ENCODE measurements around the gene SPG7. TPM values are rescaled to one million over a fixed set of nuclear protein-coding genes. Genes with fewer than 3 reads are reported as not detected.
A peak's percentile ranks its signal among the peaks of the same experiment; 100 is the strongest.
"Not testable (repeated sequence)": the region's sequence is repeated elsewhere in the genome, so short reads cannot be mapped to it uniquely, and the experiment has no call there.

SPG7 gene
- total RNA-seq, 1 donor from 2014 or later: 108 TPM

DNA sequence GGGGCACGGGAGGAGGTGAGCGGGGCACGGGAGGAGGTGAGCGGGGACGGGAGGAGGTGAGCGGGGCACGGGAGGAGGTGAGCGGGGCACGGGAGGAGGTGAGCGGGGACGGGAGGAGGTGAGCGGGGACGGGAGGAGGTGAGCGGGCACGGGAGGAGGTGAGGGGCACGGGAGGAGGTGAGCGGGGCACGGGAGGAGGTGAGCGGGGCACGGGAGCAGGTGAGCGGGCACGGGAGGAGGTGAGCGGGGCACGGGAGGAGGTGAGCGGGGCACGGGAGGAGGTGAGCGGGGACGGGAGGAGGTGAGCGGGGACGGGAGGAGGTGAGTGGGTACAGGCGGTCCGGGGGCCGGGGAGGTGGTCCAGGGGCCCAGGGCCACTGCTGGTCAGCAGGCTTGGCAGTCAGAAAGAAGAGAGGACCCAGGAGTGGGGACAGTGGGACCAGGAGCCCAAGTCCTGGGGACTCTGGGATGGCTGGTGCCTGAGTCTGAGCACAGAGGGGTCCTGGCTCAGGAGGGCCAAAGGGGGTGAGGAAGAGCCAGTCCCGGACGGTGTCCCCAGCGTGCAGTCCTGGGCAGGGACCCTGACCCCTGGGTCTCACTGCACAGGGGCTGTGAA, 62.9 kb downstream of the SPG7 start:
- ATAC-seq; intact Hi-C loops (cut with micrococcal nuclease); DNase-seq: not testable (repeated sequence)

GRCh38 chr16:89571636-89572035, 63.4 kb downstream of the SPG7 start:
- no peak for DNase-seq
- no peak for ATAC-seq
- intact Hi-C loops (cut with micrococcal nuclease): no loop called here

DNA sequence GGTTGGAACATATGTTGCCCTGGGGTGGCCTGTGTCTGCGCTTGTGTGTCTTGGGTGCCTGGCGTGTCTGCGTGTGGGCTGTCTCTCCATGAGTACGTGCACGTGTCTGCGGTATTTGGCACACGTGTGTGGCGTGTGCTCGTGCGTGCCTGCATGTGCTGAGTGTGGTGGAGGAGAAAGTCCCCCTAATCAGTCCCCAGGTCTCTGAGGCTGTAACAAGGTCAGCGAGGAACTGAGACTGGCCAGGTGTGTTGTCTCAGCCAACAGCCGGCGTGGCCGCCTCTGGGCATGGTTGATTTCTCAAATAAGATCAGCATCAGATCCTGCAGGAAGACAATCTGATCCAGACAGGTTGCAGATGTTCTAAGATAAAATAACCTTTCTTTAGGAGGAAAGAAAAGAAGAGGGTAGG, 63.9 kb downstream of the SPG7 start:
- intact Hi-C loops (cut with micrococcal nuclease): no loop called here
- ATAC-seq: no peak
- no peak for DNase-seq

- ATAC-seq: no peak
- intact Hi-C loops (cut with micrococcal nuclease): no loop called here
Observed at GRCh38 chr16:89572485-89573205, 64.4 kb downstream of the SPG7 start.

DNA sequence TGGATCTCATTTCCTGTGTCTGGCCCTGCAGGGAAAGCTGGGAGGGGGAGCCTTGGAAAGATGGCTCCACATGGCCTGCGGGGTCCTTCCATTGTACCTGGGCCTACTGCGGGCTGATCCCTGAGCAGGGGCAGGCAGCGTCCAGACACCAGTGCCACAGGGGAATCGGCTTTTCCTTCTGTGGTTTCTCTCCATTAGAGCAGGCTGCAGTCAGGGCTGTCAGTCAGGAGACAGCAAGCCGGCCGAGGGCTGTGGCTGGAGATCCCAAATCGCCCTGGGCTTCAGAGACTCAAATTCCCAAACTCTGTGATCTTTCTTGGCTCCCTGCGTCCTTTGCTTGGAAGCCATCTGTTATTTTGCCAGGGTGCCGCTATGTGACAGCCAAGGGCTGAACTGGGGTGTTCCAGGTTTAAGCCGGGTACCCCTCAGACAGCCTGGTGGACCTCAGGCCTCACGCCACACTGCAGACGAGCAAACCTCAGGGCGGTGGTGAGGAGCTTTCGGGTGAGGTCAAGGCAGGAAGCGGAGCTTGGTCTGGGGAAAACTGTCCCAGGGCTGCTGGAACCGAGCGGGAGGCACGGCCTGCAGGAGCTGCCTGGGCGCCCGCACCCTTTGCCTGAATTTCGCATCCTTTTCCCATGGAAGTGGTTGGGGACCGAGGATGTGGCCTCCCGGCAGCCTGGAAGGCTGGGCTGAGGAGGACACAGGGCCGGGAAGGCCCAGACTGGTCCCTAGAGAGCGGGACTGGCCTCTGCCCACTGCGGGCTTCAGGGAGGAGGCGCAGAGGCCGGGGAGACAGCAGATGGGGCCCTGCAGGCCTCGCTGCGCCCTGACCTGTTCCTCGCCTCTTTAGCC, 65.8 kb downstream of the SPG7 start:
- ATAC-seq (no peak), DNase-seq (no peak)
- intact Hi-C loops (cut with micrococcal nuclease): no loop called here

More at GRCh38 chr16:89572485-89573205, 64.4 kb downstream of the SPG7 start:
- no peak for DNase-seq

DNA sequence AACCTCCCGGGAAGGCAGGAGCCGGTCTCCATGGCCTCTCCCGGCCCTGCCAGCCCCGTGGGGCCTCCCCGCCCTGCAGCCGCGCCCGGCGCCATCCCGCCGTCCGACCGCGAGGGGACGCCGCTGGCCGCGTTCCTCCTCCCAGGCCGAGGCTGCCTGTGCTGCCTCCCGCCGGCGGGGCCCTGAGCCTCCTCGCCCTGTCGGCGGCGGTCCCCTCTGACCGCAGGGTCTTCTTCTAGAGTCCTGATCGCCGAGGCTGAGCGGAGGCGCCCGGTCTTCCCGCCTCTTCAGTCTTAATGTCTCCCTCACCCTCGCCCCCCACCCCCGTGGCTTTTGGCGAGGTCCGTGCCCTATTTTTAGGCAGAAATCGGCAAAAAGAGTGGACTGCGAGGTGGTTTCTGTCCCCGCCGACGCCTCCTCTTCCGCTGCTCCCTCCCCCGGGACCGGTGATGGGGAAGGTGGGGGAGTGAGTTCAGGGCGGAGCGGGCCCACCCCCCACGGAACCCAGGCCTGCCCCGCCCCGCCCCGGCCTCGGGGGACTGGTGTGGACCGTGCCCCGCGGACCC, 66.6 kb downstream of the SPG7 start:
- DNase-seq: peak; percentile 63
- ATAC-seq: peak; percentile 73
- intact Hi-C loops (cut with micrococcal nuclease): no loop called here

GRCh38 chr16:89575247-89576152, 67.3 kb downstream of the SPG7 start, which contains the start of gene CPNE7:
TSS of gene CPNE7 (plus strand) at chr16:89575758. CDS start at chr16:89575898, 140 bp downstream.
- DNase-seq: no peak
- intact Hi-C loops (cut with micrococcal nuclease): no loop called here
- ATAC-seq: peak; percentile 21

DNA sequence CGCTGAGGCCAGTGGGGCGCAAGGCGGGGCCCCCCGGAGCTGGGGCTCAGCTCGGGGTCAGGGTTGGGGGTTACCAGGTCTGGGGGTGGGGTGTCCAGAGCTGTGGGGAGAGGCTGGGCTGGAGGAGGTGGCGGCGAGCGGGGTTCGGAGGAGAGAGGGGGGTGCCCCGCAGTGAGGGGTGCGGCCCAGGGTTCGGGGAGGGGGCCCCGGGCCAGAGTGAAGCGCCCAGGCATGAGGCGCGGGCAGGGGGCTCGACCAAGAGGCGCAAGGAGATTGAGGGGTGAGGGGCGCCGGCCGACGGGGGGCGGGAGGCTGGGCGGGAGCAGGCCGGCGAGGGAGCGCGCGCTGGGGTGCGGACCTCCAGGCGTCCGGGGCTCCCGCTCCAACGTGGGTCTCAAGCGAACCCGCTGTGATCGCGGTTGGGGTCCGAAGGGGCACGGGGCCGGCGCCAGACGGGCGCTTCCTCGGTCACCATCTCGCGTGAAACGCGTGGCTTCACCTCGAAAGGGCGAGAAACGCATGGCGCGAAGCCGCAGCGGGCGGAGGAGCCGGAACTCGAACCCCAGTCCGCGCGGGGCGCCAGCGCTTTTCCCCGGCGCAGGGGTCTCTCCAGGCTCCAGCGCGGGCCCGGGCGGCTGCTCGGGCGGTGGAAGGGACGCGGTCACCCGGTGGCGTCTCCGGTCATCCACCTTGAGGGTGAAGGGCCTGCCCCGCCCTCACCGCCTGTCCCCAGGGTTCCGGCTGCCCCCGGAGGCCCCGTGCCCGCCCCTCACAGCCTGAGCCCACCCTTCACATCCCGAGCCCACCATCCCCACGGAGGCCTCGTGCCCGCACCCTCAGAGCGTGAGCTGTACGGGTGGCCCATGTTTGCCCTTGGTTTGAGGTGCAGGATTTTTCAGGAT, 68.2 kb downstream of the SPG7 start:
- DNase-seq (no peak), ATAC-seq (no peak)
- intact Hi-C loops (cut with micrococcal nuclease): no loop called here

DNA sequence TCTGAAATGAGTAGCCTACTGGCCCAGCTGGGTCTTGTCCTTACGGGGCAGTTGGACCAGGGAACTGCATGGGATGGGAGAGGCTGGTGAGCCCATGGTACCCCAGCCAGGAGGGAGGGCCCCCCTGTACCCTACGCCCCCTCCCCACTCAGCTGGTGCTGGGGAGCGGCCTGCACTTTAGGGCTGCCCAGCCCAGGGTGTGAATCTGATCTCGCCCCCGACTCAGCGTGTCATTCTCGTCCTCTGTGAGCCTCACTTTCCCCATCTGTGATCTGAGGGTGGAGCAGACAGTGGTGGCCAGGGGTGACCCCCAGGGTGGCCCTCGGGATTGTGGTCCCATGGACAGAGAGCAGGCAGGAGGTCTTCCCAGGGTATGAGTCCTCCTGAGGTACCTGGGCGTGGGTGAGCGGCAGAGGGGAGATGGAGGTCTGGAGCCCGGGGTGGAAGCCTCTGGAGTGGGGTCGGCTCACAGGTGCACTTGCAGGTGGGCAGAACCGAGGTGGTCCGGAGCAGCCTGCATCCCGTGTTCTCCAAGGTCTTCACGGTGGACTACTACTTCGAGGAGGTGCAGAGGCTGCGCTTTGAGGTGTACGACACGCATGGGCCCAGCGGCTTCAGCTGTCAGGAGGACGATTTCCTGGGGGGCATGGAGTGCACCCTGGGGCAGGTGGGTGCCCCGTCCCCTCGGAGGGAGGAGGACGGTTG, 69.0 kb downstream of the SPG7 start:
- intact Hi-C loops (cut with micrococcal nuclease): no loop called here
- DNase-seq (no peak), ATAC-seq (no peak)

GRCh38 chr16:89579351-89579750, 71.1 kb downstream of the SPG7 start:
- DNase-seq (no peak), ATAC-seq (no peak)
- intact Hi-C loops (cut with micrococcal nuclease): no loop called here

DNA sequence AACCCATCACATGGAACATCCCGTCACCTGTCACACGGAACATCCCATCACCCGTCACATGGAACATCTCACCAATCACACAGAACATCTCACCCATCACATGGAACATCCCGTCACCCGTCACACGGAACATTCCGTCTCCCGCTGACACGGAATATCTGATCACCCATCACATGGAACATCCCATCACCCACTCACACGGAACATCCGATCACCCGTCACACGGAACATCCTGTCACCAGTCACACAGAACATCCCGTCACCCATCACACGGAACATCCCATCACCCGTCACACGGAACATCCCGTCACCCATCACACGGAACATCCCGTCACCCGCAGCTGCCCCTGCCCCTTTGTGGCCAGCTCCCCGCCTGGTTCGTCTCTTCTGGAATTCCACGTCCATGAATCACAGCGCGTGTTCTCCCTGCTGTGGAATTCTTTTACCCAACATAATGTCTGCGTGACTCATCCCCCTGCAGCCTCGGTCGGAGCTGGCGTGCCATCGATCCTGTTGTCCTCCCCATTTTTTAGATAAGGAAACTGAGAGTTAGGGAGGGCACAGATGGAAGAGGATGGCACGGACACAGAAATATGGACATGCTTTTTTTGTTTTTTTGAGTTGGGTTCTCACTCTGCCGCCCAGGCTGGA, 73.0 kb downstream of the SPG7 start:
- DNase-seq (no peak), ATAC-seq (no peak)
- intact Hi-C loops (cut with micrococcal nuclease): no loop called here

DNA sequence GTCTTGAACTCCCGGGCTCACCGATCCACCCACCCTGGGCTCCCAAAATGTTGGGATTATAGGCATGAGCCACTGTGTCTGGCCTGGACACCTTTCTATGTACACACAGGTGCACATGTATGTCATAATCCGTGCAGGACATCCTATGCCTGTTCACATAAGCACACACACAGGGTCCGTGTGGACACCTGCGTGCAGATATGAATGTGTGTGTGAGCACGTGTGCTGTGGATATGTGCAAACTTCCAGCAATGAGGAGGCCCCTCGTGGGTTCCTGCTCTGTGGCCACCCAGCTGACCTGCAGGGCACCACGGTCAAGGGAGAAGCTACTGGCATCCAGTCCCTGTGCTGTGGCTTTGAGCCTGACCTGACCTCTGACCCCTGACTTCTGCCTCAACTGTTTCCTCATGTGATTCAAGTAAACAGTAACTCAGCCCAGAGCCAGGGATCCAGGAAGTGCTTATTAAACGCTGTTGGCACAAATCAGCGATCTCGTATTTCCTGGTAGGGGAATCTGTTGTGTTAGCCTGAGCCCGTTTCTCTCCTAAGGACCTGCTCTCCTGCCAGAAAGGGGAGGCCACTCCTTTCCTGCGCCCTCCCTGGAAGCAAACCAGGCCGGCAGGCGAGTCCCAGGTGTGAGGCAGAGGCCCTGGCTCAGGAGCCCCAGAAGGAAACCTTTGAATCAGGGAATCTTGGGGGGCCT, 73.8 kb downstream of the SPG7 start:
- DNase-seq: no peak
- ATAC-seq: no peak
- intact Hi-C loops (cut with micrococcal nuclease): no loop called here

- ATAC-seq (no peak), DNase-seq (no peak)
Observed at GRCh38 chr16:89582614-89583196, 74.5 kb downstream of the SPG7 start.

GRCh38 chr16:89583197-89583894, 75.1 kb downstream of the SPG7 start:
- DNase-seq (no peak), ATAC-seq (no peak)
- intact Hi-C loops (cut with micrococcal nuclease): no loop called here

More at GRCh38 chr16:89582614-89583196, 74.5 kb downstream of the SPG7 start:
- intact Hi-C loops (cut with micrococcal nuclease): no loop called here

Measured in left ventricle myocardium superior (tissue), 1 donor.